DOHH2 (cell line): ENCODE results near the gene ABLIM3.
A peak's percentile ranks its signal among the peaks of the same experiment; 100 is the strongest.

Experiments
- H3F3A ChIP-seq: fragments of 200-600 bp; sonication (generic), shearing (Covaris generic); 2 replicates; pipeline ENCODE4 v1.6.0; 2016; ENCODE audit warnings: antibody characterized with exemption, mild to moderate bottlenecking; ENCODE audit not compliant: control insufficient read depth, insufficient read depth
- H3K27ac ChIP-seq: fragments of 200-600 bp; sonication (generic); 2 replicates; pipeline ENCODE4 v1.5.1; 2014; ENCODE audit warnings: low read depth, mild to moderate bottlenecking, low read length, moderate library complexity
- H3K27me3 ChIP-seq: fragments of 200-600 bp; sonication (generic); 2 replicates; pipeline ENCODE4 v1.6.1; 2014; ENCODE audit warnings: mild to moderate bottlenecking, low read length, mixed read lengths; ENCODE audit not compliant: control insufficient read depth
- H3K36me3 ChIP-seq: fragments of 200-600 bp; sonication (generic); 2 replicates; pipeline ENCODE4 v1.6.1; 2014; ENCODE audit warnings: mild to moderate bottlenecking, low read length, moderate library complexity, mixed read lengths; ENCODE audit not compliant: control insufficient read depth
- H3K4me1 ChIP-seq: fragments of 200-600 bp; sonication (generic); 2 replicates; pipeline ENCODE4 v1.6.1; 2014; ENCODE audit warnings: mild to moderate bottlenecking, low read length, mixed read lengths; ENCODE audit not compliant: control insufficient read depth
- H3K4me2 ChIP-seq: fragments of 200-600 bp; sonication (generic); 2 replicates; pipeline ENCODE4 v1.6.0; 2014; ENCODE audit warnings: mild to moderate bottlenecking, low read length, moderate library complexity
- H3K4me3 ChIP-seq: fragments of 200-600 bp; sonication (generic); 2 replicates; pipeline ENCODE4 v1.5.1; 2014; ENCODE audit warnings: mild to moderate bottlenecking, low read length, mixed read lengths
- H3K79me2 ChIP-seq: fragments of 200-600 bp; sonication (generic); 2 replicates; pipeline ENCODE4 v1.6.1; 2014; ENCODE audit warnings: mild to moderate bottlenecking, low read length, mixed read lengths; ENCODE audit not compliant: control insufficient read depth
- H3K9me2 ChIP-seq: fragments of 200-600 bp; sonication (generic); replicated peaks from 2 replicates; pipeline ENCODE4 v1.6.1; 2014; ENCODE audit warnings: mild to moderate bottlenecking, low read length, mixed read lengths; ENCODE audit not compliant: control insufficient read depth
- H3K9me3 ChIP-seq: fragments of 200-600 bp; sonication (generic); 2 replicates; pipeline ENCODE4 v1.6.1; 2014; ENCODE audit warnings: antibody characterized with exemption, low read length, mixed read lengths; ENCODE audit not compliant: control insufficient read depth, insufficient read depth
- H4K20me1 ChIP-seq: fragments of 200-600 bp; sonication (generic); 2 replicates; pipeline ENCODE4 v1.6.0; 2014; ENCODE audit warnings: low read depth, mild to moderate bottlenecking, antibody characterized with exemption, low read length, moderate library complexity; ENCODE audit not compliant: control insufficient read depth, insufficient read depth
- CTCF ChIP-seq: fragments of 200-600 bp; sonication (generic); IDR thresholded peaks from one replicate; pipeline ENCODE4 v1.5.1; 2014; ENCODE audit warnings: antibody characterized with exemption, mild to moderate bottlenecking, low read depth, low read length; ENCODE audit not compliant: poor library complexity, severe bottlenecking
- EZH2phosphoT487 ChIP-seq: fragments of 200-600 bp; sonication (generic); IDR thresholded peaks from 2 replicates; pipeline ENCODE4 v1.6.1; 2017; ENCODE audit warnings: borderline replicate concordance, mild to moderate bottlenecking, antibody characterized with exemption, low read length, moderate library complexity, mixed read lengths

The ABLIM3 gene

DNA sequence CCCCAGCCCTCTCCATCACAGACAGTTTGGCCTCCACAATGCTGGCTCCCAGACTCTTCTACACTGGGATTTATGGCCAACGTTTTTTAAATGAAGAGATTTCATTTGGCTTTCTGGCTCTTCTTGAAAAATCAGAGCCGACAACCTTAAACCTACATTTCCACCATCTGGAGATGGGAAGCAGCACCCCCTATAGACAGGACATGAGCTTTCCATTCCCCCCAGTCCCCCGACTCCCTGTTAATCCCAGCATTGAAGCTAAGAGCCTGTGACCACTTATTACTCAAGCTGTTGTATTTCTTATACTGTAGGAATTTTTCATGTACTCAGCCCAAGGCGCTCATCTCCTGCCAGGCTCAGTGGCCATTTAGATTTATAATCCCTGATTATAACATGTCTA lies 96.4 kb downstream of the ABLIM3 start:
- Histone ChIP-seq H3K4me1 (no peaks in the 10 kb centered on the region), H3K36me3 (no peaks in the 10 kb centered on the region), H3K79me2 (no peaks in the 10 kb centered on the region), H3F3A (no peaks in the 10 kb centered on the region), H3K9me3 (no peaks in the 10 kb centered on the region), H3K27me3 (peaks cover 32% of the 10 kb centered on the region), H3K9me2 (no peaks in the 10 kb centered on the region), H3K4me2 (no peak overlapping the region), H3K27ac (no peak overlapping the region), H3K4me3 (no peak overlapping the region), H4K20me1 (no peaks in the 10 kb centered on the region)
- TF ChIP-seq EZH2phosphoT487: no peak
- TF ChIP-seq CTCF: peak; percentile 11

- Histone ChIP-seq H3K79me2 (no peaks in the 10 kb centered on the region), H3K4me3 (no peak overlapping the region), H3K4me2 (no peak overlapping the region), H3F3A (no peaks in the 10 kb centered on the region), H3K4me1 (no peaks in the 10 kb centered on the region), H3K9me3 (no peaks in the 10 kb centered on the region), H3K9me2 (no peaks in the 10 kb centered on the region), H3K36me3 (no peaks in the 10 kb centered on the region), H3K27ac (no peak overlapping the region), H4K20me1 (no peaks in the 10 kb centered on the region), H3K27me3 (peaks cover 26% of the 10 kb centered on the region)
- TF ChIP-seq CTCF (no peak), EZH2phosphoT487 (no peak)
Measured at GRCh38 chr5:149238540-149238939, 97.2 kb downstream of the ABLIM3 start.

- no peaks in the 10 kb centered on the region for H3K36me3 ChIP-seq
Measured at GRCh38 chr5:149239917-149240316, 98.6 kb downstream of the ABLIM3 start.

More at GRCh38 chr5:149239917-149240316, 98.6 kb downstream of the ABLIM3 start:
- H3K9me3 ChIP-seq: no peaks in the 10 kb centered on the region
- no peak for TF ChIP-seq CTCF
- TF ChIP-seq EZH2phosphoT487: no peak
- no peaks in the 10 kb centered on the region for H4K20me1 ChIP-seq
- no peaks in the 10 kb centered on the region for H3F3A ChIP-seq
- no peak overlapping the region for H3K27ac ChIP-seq
- no peaks in the 10 kb centered on the region for H3K9me2 ChIP-seq
- H3K27me3 ChIP-seq: peaks cover 22% of the 10 kb centered on the region; the same call in 1 of the 2 replicates
- no peaks in the 10 kb centered on the region for H3K79me2 ChIP-seq
- H3K4me2 ChIP-seq: no peak overlapping the region
- no peaks in the 10 kb centered on the region for H3K4me1 ChIP-seq
- H3K4me3 ChIP-seq: no peak overlapping the region
